Pancreas (tissue), 10 donors: ENCODE results near the gene APLNR. TPM values are rescaled to one million over a fixed set of nuclear protein-coding genes. Genes with fewer than 3 reads are reported as not detected.

Experiments
- ATAC-seq, 4 donors: fragments of 200-7000 bp; cut with Tn5 transposase; one replicate each; pipeline versions ENCODE4 v1.8.0 to v1.9.1; 2020; ENCODE audit warnings: mild to moderate bottlenecking in 4 of 4, moderate library complexity in 4 of 4
- DNase-seq, 6 donors: peaks; one replicate each; pipeline ENCODE4 v3.0.0-alpha.2; 2020
- FAIRE-seq: peaks from 2 replicates; lab custom pipeline; 2012; peaks lifted over from hg19 to GRCh38; lab: Jason Lieb, UNC
- H3K27ac ChIP-seq, 4 donors: fragments of 200-600 bp; sonication (generic); 1 replicate in 3 of 4; 2 replicates in 1 of 4; pipeline versions ENCODE4 v1.5.0 to v1.8.0; 2020
- H3K27me3 ChIP-seq, 4 donors: fragments of 200-600 bp; one replicate each; pipeline ENCODE4 v1.8.0; 2021
- H3K36me3 ChIP-seq, 3 donors: fragments of 200-600 bp; sonication (generic) in 1 of 3; one replicate each; pipeline versions ENCODE4 v1.5.0 to v1.8.0; 2020 to 2021
- H3K4me1 ChIP-seq, 3 donors: fragments of 200-600 bp; one replicate each; pipeline ENCODE4 v1.8.0; 2021
- H3K4me3 ChIP-seq, 4 donors: fragments of 200-600 bp; sonication (generic) in 2 of 4; one replicate each; pipeline versions ENCODE4 v1.5.0 to v1.8.0; 2020 to 2021
- H3K9me3 ChIP-seq, 4 donors: fragments of 200-600 bp; one replicate each; pipeline ENCODE4 v1.8.0; 2021
- CTCF ChIP-seq, 4 donors: fragments of 200-600 bp; sonication (generic) in 3 of 4; IDR thresholded peaks; one replicate each; pipeline versions ENCODE4 v1.5.0 to v1.8.0; 2021; ENCODE audit warnings: antibody characterized with exemption in 4 of 4
- WGBS, 2 donors: extraction: QIAGEN DNeasy Blood & Tissue Kit; methylation state at CpG; one replicate each; pipeline ENCODE4 v1.1.7; 2013; 5-methylcytosine and 5-hydroxymethylcytosine counted together
- intact Hi-C, 3 donors: fragments of 100-400 bp; cut with DNase I; formaldehyde crosslinking; loops; one replicate each; pipeline versions ENCODE4 v1.11.1 to v1.14.2; 2022
- polyA plus RNA-seq, 2 donors: library from polyadenylated mRNA; stranded (reverse); fragments of 200-250 nt; gene quantifications; one replicate each; pipeline ENCODE4 v1.2.3, GENCODE V29; 2013
- total RNA-seq, 6 donors: library from RNA; stranded (reverse); fragmentation: NEBNext Ultra II Directional in 4 of 6; extraction: Animal tissue kit (Norgen Biotek cat#: 25700) in 4 of 6; gene quantifications; one replicate each; pipeline versions ENCODE4 v1.2.1 to v1.2.4, GENCODE V29; 2021 to 2023
- donor health status: healthy with polysubstance abuse.
- donor health status: DM: no; HTN: no; CAD: no; lungs with moderate emphysema.
- donor health status: DM: no; HTN: no; CAD: no.
- donor health status: control.
- donor health status: control.
- donor health status: Bipolar disorder and iron deficiency.
- donor health status: DM: yes; HTN: yes; CAD: no.
- donor health status: DM: no; HTN: no; CAD: no.
- donor health status: DM: no; HTN: no; CAD: no.
- donor health status: DM: yes; HTN: yes; CAD: no.

APLNR gene
- total and polyA plus RNA-seq, 8 donors, result 0.19 to 7.3 (median 1.2) TPM

GRCh38 chr11:57263351-57263750, 26.3 kb upstream of the APLNR start:
- Histone ChIP-seq H3K9me3 (no peaks in the 10 kb centered on the region), H3K36me3 (no peaks in the 10 kb centered on the region), H3K27ac (no peak overlapping the region), H3K4me3 (no peak overlapping the region), H3K27me3 (no peaks in the 10 kb centered on the region), H3K4me1 (no peaks in the 10 kb centered on the region)
- no peak for ATAC-seq
- TF ChIP-seq CTCF (IDR thresholded peaks at IDR 0.05), result no peak
- 84 to 91% methylated on average over 7 of the region's 7 CpGs for whole genome bisulfite sequencing, 2 donors
- no peak for DNase-seq
- intact Hi-C loops, result no loop called here
- no peak for FAIRE-seq

- ATAC-seq, result no peak
Measured at GRCh38 chr11:57262157-57262556, 25.1 kb upstream of the APLNR start.

GRCh38 chr11:57260937-57261783, 24.1 kb upstream of the APLNR start:
- Histone ChIP-seq H3K9me3 (no peaks in the 10 kb centered on the region), H3K36me3 (no peaks in the 10 kb centered on the region), H3K27me3 (no peaks in the 10 kb centered on the region), H3K27ac (no peak overlapping the region), H3K4me3 (no peak overlapping the region), H3K4me1 (no peaks in the 10 kb centered on the region)
- TF ChIP-seq CTCF (IDR thresholded peaks at IDR 0.05), result no peak
- FAIRE-seq (no peak), ATAC-seq (peak in 2 of 4 donors; percentile 40 to 52), DNase-seq (no peak)
- WGBS, 2 donors, result 53 to 55% methylated on average over 5 of the region's 5 CpGs
- intact Hi-C loops, result no loop called here

More at GRCh38 chr11:57262157-57262556, 25.1 kb upstream of the APLNR start:
- FAIRE-seq, result no peak
- H3K36me3 ChIP-seq, result no peaks in the 10 kb centered on the region
- no peak for DNase-seq
- 71% methylated on average over 4 of the region's 4 CpGs for WGBS, 2 donors
- intact Hi-C loops, result no loop called here
- H3K4me3 ChIP-seq, result no peak overlapping the region
- no peak for TF ChIP-seq CTCF (IDR thresholded peaks at IDR 0.05)
- H3K27me3 ChIP-seq, result no peaks in the 10 kb centered on the region
- H3K4me1 ChIP-seq, result no peaks in the 10 kb centered on the region
- H3K27ac ChIP-seq, result no peak overlapping the region
- no peaks in the 10 kb centered on the region for H3K9me3 ChIP-seq

- FAIRE-seq (no peak), DNase-seq (no peak), ATAC-seq (no peak)
- no peak for TF ChIP-seq CTCF (IDR thresholded peaks at IDR 0.05)
- Histone ChIP-seq H3K27ac (no peak overlapping the region), H3K4me1 (no peaks in the 10 kb centered on the region), H3K4me3 (no peak overlapping the region), H3K27me3 (no peaks in the 10 kb centered on the region), H3K9me3 (no peaks in the 10 kb centered on the region), H3K36me3 (no peaks in the 10 kb centered on the region)
- intact Hi-C loops, result loop anchor here in 1 of 3 donors (10.0 kb wide), 1 partner anchor 411 kb away; no protein-coding TSS in a partner anchor
Measured at GRCh38 chr11:57256119-57256518, 19.1 kb upstream of the APLNR start.

- Histone ChIP-seq H3K9me3 (no peaks in the 10 kb centered on the region), H3K4me1 (no peaks in the 10 kb centered on the region), H3K4me3 (no peak overlapping the region), H3K27ac (no peak overlapping the region), H3K27me3 (no peaks in the 10 kb centered on the region), H3K36me3 (no peaks in the 10 kb centered on the region)
- FAIRE-seq (no peak), ATAC-seq (no peak), DNase-seq (no peak)
- WGBS, 2 donors, result 39 to 47% methylated on average over 1 of the region's 1 CpG
- intact Hi-C loops, result loop anchor here in 1 of 3 donors (10.0 kb wide), 1 partner anchor 411 kb away; no protein-coding TSS in a partner anchor
- TF ChIP-seq CTCF (IDR thresholded peaks at IDR 0.05), result no peak
Measured at GRCh38 chr11:57255618-57256017, 18.6 kb upstream of the APLNR start.
